ENCODE data around the gene FGR.

GRCh38 chr1:27601771-27602461 is 33.1 kb downstream of the FGR start:
- TF ChIP-seq CTCF (IDR thresholded peaks at IDR 0.05): no peak
- TF ChIP-seq EZH2 (IDR thresholded peaks at IDR 0.05; ENCODE audit: borderline replicate concordance, insufficient read depth, low read depth, low read length, poor library complexity, severe bottlenecking): no peak
